ENCODE measurements around the gene PDGFB.

Gene PDGFB

GRCh38 chr22:39253435-39254070, 8.8 kb upstream of the PDGFB start:
- no peak for DNase-seq

GRCh38 chr22:39252461-39253434, 8.0 kb upstream of the PDGFB start:
- no peak for DNase-seq

GRCh38 chr22:39251762-39252460, 7.1 kb upstream of the PDGFB start:
- DNase-seq: no peak

- no peak for DNase-seq
Observed at GRCh38 chr22:39250838-39251237, 6.1 kb upstream of the PDGFB start.

GRCh38 chr22:39250131-39250530, 5.3 kb upstream of the PDGFB start:
- no peak for DNase-seq

GRCh38 chr22:39249086-39249704, 4.4 kb upstream of the PDGFB start:
- no peak for DNase-seq

- no peak for DNase-seq
Observed at GRCh38 chr22:39248254-39248653, 3.5 kb upstream of the PDGFB start.

- no peak for DNase-seq
Observed at GRCh38 chr22:39247361-39247760, 2.6 kb upstream of the PDGFB start.

GRCh38 chr22:39246690-39247332, 2.0 kb upstream of the PDGFB start:
- no peak for DNase-seq

GRCh38 chr22:39246217-39246616, 1.4 kb upstream of the PDGFB start:
- no peak for DNase-seq

- DNase-seq: no peak
Observed at GRCh38 chr22:39245130-39246039, 603 bp upstream of the PDGFB start.

- no peak for DNase-seq
Observed at GRCh38 chr22:39244136-39244495, 666 bp downstream of the PDGFB start.

GRCh38 chr22:39243439-39244135, 1.2 kb downstream of the PDGFB start:
- DNase-seq: no peak

GRCh38 chr22:39242595-39243438, 2.0 kb downstream of the PDGFB start:
- DNase-seq: no peak

GRCh38 chr22:39241794-39242594, 2.8 kb downstream of the PDGFB start:
- no peak for DNase-seq

- no peak for DNase-seq
Observed at GRCh38 chr22:39240831-39241793, 3.7 kb downstream of the PDGFB start.

GRCh38 chr22:39239561-39240423, 5.0 kb downstream of the PDGFB start:
- no peak for DNase-seq
